Stimulated activated CD4-positive, alpha-beta T cell treated with anti-CD3 and anti-CD28 coated beads, Interleukin-12 subunit alpha, Interleukin-12 subunit beta, amount 100 ng/mL, for 48 hours (primary cell): Measurements from ENCODE around the gene RPTOR.
"Not testable (repeated sequence)": the region's sequence is repeated elsewhere in the genome, so short reads cannot be mapped to it uniquely, and the experiment has no call there.

Experiments
- DNase-seq, 3 donors: peaks; one replicate each; pipeline ENCODE4 v3.0.0-alpha.2; 2020; ENCODE audit warnings: low read depth in 2 of 3, low spot score in 1 of 3

The RPTOR gene

DNA sequence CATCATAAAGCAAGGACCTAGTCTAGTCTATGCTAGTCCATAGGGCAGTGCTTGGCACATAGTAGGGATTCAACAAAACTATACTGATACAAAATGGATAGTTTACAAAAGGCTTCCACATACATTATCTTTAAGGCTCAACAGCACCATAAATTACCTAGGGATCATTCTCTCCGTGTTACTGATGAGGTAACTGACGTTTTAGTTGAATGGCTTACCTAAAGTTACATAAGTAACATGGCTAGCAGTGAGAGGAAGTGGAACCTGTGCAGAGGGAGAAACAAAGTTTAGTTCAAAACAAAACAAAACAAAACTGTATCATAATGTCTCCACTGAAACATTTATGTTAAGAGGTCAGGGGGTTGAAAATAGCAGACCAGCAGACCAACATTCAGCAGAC is 7.9 kb downstream of the RPTOR start:
- no peak for DNase-seq

GRCh38 chr17:80555266-80555665 is 10.6 kb downstream of the RPTOR start:
- DNase-seq: no peak

DNA sequence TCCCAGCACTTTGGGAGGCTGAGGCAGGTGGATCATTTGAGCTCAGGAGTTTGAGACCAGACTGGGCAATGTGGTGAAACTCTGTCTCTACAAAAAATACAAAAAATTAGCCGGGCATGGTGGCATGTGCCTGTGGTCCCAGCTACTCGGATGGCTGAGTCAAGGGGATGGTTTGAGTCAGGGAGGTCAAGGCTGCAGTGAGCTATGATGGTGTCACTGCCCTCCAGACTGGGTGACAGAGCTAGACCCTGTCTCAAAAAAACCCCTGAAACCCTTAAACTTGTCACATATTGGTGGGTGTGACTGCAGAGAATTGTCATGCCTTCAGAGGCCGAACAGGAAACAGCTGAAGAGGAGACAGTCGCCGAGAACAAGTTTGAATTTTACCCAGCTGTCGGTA is 13.4 kb downstream of the RPTOR start:
- peak in 2 of 3 donors; percentile 6 to 10 for DNase-seq

DNA sequence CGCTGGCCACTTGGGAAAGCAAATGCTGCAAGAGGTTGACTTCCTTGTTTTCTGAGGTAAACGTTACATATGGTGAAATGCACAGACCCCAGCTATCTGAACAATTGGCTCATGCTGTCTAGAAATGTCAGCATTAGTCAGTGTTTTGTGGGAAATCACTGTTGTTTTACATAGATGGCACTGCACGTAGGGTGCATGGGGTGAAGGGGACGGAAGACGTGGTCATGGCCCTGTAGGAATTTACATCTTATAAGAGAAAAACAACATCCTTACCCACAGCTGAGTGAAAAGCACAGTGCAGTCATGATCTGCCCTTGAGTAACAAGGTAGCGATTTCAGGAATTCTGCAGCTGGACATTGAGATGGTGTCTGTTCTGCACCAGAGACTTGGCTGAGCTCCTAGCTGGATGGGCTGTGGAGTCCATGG is 15.2 kb downstream of the RPTOR start:
- DNase-seq: no peak

GRCh38 chr17:80561541-80562114 is 17.0 kb downstream of the RPTOR start:
- DNase-seq: no peak

- no peak for DNase-seq
These were observed 19.9 kb downstream of the RPTOR start for GRCh38 chr17:80564545-80564944.

- DNase-seq: no peak
These were observed 20.9 kb downstream of the RPTOR start for GRCh38 chr17:80565343-80566053.

DNA sequence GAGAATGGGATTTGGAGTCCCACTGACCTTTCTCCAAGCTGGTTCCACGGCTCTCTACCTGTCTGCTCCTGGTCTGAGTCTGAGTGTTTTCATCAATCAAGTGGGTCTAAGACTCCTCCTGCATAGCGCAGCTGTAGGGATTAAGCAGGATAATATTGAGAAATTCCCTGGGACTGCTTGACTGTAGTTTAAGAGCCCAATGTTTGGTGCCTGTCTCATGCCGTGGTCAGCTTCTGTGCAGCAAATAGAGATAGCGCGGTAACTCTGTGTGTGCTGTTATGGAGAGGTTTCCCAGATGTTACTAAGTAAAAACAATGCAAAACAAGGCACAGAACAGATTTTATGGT is 21.4 kb downstream of the RPTOR start:
- no peak for DNase-seq

- no peak for DNase-seq
These were observed 23.6 kb downstream of the RPTOR start for GRCh38 chr17:80568246-80568645.

DNA sequence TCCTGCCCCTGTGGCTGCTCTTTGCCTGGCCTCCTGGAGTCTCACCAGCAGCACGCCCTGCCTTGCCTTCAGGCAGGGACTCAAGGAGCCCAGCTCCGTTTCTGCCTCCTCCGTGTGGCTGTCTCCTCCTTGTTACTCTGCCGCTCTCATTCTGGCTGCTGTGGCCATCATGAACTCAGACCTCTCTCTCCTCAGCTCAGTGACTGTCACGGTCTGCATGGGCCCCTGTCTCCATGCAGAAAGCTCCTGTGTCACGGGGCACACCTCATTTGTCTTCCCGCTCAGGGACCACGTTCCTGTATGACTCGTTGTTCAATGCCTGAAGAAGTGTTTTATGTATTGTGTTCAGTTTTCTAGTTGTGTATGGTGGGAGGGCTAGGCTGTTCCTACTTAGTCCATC is 25.3 kb downstream of the RPTOR start:
- no peak for DNase-seq

GRCh38 chr17:80573701-80574100 is 29.1 kb downstream of the RPTOR start:
- DNase-seq: no peak

- DNase-seq: no peak
These were observed 29.9 kb downstream of the RPTOR start for GRCh38 chr17:80574496-80574895.

DNA sequence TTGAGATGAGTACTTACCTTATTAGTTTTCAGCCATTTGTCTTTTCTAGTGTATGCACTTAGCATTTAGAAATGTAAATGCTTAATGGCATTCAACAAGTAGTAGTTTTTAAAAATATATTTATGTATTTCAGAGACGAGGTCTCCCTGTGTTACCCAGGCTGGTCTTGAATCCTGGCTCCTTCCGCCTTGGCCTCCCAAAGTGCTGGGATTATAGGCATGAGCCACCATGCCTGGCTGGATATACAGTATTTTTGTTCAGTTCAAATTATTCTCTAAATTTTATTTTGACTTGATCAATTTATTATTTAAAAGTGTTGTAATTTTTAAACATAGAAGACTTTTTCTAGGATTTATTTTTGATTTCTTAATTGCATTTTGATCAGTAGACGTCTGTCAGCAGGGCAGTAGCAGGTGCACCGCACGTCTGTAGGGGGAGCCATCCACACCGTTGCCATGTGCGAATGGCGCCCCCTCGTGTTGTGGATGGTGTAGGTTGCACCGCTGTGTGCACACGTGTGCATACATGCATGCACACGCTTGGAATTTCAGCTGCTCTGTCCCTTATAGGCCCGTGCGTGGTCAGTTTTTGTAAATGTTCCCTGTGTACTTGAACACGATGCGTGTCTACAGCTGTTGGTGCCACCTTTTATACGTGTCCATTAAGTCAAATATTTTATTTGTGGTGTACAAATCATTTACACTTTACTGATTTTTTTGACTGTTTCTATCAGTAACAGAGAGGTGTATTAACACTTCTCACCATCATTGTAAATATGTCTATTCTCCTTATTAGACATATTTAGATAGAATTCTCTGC is 30.6 kb downstream of the RPTOR start:
- peak; percentile 82 to 94 (median 93) for DNase-seq

DNA sequence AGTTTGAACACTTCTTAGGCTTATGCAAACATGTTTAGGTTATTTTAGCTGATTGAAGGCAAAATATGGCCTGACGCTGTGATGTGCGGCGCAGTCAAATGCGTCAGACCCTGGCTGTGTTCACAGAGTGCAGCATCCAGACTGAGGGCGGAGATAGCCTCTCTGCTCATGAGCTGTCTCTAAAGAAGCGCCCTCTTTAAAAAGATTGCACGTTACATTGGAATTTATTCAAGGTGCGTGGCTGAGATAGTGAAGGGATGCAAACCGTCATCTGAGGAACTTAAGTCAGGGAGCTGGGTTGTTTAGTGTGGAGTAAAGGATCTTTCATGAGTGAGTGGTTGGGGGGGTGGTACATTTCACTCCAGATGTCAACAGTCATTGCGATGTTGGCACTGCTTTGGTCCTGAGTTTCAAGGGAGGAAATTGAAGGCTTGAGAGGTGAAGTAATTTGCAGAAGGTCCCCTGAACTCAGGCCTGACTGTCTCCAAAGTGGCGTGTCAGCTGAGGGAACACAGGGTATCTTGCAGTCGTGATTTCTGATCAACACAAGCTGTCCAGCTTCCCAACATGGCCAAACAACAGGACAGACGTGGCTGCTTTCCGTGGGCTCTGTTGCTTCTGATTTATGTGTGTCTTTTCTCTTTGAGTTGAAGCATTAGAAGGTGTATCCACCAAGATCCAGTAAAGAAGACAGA is 33.4 kb downstream of the RPTOR start:
- no peak for DNase-seq

DNA sequence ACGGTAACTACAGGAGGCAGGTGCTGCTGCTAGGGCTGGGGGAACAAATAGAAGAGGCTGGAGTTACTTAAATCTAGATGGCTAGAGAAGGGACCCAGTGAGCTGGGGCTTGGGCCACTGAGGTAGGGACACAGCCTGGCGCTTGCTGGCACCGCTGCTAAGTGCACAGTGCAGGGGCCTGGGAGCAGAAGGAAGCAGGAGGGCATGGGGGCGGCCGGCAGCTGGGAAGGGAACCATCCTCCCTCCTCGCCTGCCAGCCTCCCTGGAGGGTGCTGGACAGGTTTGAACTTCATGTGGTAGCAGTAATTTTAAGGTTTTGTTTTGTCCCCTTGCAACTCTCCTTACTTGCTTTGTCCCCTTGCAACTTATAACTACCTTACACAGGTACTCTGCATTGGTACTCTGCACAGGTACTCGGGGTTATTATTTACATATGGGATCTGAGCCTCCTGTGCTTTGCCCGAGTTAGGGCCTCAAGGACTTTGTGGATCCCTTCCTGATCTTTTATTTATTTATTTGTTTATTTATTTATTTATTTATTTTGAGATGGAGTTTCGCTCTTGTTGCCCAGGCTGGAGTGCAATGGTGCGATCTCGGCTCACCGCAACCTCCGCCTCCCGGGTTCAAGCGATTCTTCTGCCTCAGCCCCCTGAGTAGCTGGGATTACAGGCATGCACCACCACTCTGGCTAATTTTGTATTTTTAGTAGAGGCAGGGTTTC is 34.2 kb downstream of the RPTOR start:
- not testable (repeated sequence) for DNase-seq

GRCh38 chr17:80582165-80582564 is 37.5 kb downstream of the RPTOR start:
- no peak for DNase-seq

DNA sequence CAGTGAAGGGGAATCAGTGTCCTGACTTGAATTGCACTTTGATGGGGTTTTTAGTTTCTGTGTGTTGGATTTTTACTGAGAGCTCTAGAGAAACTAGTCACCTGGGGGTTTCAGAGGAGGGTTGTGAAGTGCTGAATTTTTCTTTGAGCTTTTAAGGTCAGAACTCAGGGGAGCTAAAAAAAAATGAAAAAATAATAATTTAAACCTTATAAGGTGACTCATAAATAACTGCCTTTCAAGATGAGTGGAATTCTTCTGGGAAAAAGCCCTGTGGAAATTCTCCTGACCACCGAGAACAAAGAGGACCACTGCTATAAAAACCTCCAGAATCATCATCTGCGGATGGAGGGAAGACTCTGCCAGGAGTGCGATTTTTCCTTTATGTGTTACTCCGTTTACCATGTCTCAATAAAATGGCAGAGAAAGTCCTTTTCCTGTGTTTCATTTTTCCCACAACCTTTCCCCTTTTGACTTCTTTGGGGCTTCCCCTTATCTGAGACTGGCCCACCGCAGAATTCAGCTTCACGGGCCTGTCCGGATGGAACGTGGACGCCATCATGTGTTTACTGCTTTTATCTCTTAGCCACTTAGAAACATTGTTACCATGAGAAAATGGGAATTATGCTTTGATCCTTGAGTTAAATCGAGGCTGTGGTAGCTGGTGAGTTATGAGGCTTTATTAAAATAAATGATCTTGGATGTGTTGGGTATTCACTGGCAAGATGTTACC is 39.7 kb downstream of the RPTOR start:
- no peak for DNase-seq

- no peak for DNase-seq
These were observed 41.5 kb downstream of the RPTOR start for GRCh38 chr17:80585890-80586845.

- no peak for DNase-seq
These were observed 42.2 kb downstream of the RPTOR start for GRCh38 chr17:80586846-80587228.
